ENCODE data around the gene MCM6. TPM values are rescaled to one million over a fixed set of nuclear protein-coding genes. Genes with fewer than 3 reads are reported as not detected.

Gene MCM6
- total RNA-seq, 4 donors from 2014 or later = 4.2 to 6.3 (median 4.8) TPM

DNA sequence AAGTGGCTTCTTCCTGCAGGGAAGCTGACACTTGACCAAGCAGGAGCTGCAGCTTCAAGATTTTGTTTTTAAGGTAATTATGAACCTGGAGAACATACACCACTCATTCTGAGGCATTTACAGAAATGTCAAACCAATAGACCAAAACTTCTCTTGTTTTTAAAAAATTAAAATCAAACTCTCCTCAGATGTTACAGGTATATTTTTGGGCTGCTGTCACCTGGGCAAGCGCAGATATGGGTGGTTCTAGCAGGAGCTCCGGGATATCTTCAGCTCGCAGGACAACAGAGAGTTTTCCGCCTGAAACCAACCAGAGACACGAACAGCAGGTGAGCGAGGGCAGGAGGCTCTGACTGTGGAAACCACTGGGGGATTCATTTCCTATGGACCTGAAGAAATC is 43.4 kb downstream of the MCM6 start:
- H3K27me3 ChIP-seq = no peaks in the 10 kb centered on the region
- H3K4me3 ChIP-seq = no peak overlapping the region
- in situ Hi-C loops (cut with MboI; ENCODE audit: low sequenced_read_pairs in 4 of 4) = no loop called here
- intact Hi-C loops (cut with DNase I; ENCODE audit: low total_unique reads) = no loop called here
- no peaks in the 10 kb centered on the region for H3K4me1 ChIP-seq
- ATAC-seq (no peak), DNase-seq (no peak)
- H3K36me3 ChIP-seq = no peaks in the 10 kb centered on the region
- H3K27ac ChIP-seq = no peak overlapping the region
- no peaks in the 10 kb centered on the region for H3K9me3 ChIP-seq
- no peak for TF ChIP-seq POLR2A (IDR thresholded peaks at IDR 0.05)
- TF ChIP-seq, protein P1, sequence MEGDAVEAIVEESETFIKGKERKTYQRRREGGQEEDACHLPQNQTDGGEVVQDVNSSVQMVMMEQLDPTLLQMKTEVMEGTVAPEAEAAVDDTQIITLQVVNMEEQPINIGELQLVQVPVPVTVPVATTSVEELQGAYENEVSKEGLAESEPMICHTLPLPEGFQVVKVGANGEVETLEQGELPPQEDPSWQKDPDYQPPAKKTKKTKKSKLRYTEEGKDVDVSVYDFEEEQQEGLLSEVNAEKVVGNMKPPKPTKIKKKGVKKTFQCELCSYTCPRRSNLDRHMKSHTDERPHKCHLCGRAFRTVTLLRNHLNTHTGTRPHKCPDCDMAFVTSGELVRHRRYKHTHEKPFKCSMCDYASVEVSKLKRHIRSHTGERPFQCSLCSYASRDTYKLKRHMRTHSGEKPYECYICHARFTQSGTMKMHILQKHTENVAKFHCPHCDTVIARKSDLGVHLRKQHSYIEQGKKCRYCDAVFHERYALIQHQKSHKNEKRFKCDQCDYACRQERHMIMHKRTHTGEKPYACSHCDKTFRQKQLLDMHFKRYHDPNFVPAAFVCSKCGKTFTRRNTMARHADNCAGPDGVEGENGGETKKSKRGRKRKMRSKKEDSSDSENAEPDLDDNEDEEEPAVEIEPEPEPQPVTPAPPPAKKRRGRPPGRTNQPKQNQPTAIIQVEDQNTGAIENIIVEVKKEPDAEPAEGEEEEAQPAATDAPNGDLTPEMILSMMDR (IDR thresholded peaks at IDR 0.05 in 4 of 5, conservative IDR thresholded peaks at IDR 0.05 in 1 of 5) = no peak

DNA sequence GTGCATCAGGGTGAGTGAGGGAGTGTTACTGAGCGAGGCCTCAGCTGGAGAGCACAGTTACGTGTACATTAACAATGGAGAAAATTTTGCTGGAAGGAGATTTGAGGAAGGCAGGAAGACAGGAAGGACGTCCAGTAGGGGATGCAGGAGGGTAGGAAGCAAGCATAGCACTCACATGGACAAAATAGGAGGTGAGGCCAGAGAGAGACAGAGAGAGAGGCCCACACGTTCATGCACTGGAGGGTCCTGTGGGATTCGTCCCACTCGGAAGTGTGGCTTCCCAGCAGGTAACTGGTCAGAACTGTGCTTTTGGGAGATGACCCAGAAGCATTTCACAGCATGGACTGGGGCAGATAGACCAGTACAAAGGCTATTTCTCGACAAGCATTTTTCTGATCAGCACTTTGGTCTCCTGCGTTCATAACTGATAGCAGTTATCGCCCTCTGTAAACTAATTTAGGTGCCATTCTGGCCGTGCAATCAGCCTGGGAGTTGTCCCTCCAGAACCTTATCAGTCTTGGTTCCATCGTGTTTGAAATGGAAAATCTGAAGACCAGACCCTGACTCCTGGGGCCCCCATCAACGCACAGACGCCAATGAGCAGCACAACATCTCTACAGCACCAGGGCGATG is 44.9 kb downstream of the MCM6 start:
- in situ Hi-C loops (cut with MboI; ENCODE audit: low sequenced_read_pairs in 4 of 4) = no loop called here
- H3K9me3 ChIP-seq = no peaks in the 10 kb centered on the region
- TF ChIP-seq POLR2A (IDR thresholded peaks at IDR 0.05) = no peak
- TF ChIP-seq, protein P1 (IDR thresholded peaks at IDR 0.05 in 4 of 5, conservative IDR thresholded peaks at IDR 0.05 in 1 of 5) = no peak
- H3K27me3 ChIP-seq = no peaks in the 10 kb centered on the region
- H3K27ac ChIP-seq = no peak overlapping the region
- H3K4me3 ChIP-seq = no peak overlapping the region
- no peaks in the 10 kb centered on the region for H3K4me1 ChIP-seq
- DNase-seq (no peak), ATAC-seq (no peak)
- intact Hi-C loops (cut with DNase I; ENCODE audit: low total_unique reads) = no loop called here
- no peaks in the 10 kb centered on the region for H3K36me3 ChIP-seq

DNA sequence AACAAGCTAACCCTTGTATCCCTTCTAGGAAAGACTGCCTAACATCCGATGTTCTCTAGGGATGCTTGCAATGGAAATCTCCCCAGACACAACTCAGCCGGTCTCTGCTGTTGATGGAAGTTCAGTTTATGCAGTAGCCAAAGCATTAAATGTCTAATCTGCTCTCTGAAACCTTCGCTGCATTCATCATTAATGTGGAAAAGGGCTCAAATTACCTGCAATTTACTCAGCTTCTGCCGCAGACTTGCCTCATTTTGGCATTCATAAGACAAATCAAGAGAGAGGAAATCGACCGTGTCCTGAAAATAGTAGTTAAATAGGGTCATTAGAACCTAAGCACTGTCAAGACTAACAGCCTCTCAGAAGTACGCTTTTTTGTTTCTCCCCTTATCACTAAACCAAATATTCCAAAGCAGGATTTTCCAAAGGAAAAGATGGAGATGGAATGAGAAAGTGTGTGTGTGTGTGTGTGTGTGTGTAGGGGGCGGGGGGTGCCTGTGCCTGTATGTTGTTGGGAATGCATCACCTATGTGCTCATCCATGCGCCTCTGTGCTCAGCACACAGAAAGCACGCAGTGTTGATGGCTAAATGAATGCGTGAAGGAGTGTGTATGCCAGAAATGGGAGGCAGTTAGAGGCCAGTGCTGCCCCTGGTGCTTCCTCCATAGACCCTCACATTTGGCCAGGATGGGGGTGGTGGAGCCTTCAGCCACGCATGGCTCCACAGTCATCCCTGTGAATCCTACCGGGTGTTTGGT is 46.7 kb downstream of the MCM6 start:
- in situ Hi-C loops (cut with MboI; ENCODE audit: low sequenced_read_pairs in 4 of 4) (no loop called here), intact Hi-C loops (cut with DNase I; ENCODE audit: low total_unique reads) (no loop called here)
- no peak for DNase-seq
- no peak for ATAC-seq
- H3K4me3 ChIP-seq = no peak overlapping the region
- no peaks in the 10 kb centered on the region for H3K36me3 ChIP-seq
- H3K4me1 ChIP-seq = no peaks in the 10 kb centered on the region
- H3K27me3 ChIP-seq = no peaks in the 10 kb centered on the region
- H3K9me3 ChIP-seq = no peaks in the 10 kb centered on the region
- no peak for TF ChIP-seq POLR2A (IDR thresholded peaks at IDR 0.05)
- TF ChIP-seq, protein P1 (IDR thresholded peaks at IDR 0.05 in 4 of 5, conservative IDR thresholded peaks at IDR 0.05 in 1 of 5) = no peak
- no peak overlapping the region for H3K27ac ChIP-seq

DNA sequence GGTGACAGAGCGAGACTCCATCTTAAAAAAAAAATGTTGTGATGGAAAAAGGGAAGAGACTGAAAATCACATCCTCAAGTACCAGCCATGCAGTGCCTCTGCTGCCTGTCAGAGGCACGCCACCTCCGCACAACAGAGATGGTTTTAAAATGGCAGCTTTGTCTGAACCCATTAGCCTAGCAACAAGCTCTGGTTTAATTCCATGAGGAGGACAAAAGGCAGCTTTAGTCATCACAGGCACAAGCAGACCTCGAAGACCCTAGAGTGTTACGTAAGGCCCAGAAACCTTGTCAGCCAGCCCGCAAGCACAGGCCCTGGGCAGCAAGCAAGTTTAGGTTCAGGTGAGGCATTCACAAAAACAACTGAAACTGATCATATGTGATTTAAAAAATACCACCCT is 49.7 kb downstream of the MCM6 start:
- intact Hi-C loops (cut with DNase I; ENCODE audit: low total_unique reads) (no loop called here), in situ Hi-C loops (cut with MboI; ENCODE audit: low sequenced_read_pairs in 4 of 4) (no loop called here)
- no peaks in the 10 kb centered on the region for H3K4me1 ChIP-seq
- H3K9me3 ChIP-seq = no peaks in the 10 kb centered on the region
- ATAC-seq (no peak), DNase-seq (no peak)
- no peaks in the 10 kb centered on the region for H3K27me3 ChIP-seq
- H3K27ac ChIP-seq = no peak overlapping the region
- no peak for TF ChIP-seq POLR2A (IDR thresholded peaks at IDR 0.05)
- TF ChIP-seq, protein P1 (IDR thresholded peaks at IDR 0.05 in 4 of 5, conservative IDR thresholded peaks at IDR 0.05 in 1 of 5) = no peak
- no peak overlapping the region for H3K4me3 ChIP-seq
- no peaks in the 10 kb centered on the region for H3K36me3 ChIP-seq

All from gastrocnemius medialis (tissue), 4 donors.